ENCODE data around the gene SLC41A3. TPM values are rescaled to one million over a fixed set of nuclear protein-coding genes. Genes with fewer than 3 reads are reported as not detected.

SLC41A3 gene
- total RNA-seq, 1 experiment from 2014 or later: 35.5 TPM

DNA sequence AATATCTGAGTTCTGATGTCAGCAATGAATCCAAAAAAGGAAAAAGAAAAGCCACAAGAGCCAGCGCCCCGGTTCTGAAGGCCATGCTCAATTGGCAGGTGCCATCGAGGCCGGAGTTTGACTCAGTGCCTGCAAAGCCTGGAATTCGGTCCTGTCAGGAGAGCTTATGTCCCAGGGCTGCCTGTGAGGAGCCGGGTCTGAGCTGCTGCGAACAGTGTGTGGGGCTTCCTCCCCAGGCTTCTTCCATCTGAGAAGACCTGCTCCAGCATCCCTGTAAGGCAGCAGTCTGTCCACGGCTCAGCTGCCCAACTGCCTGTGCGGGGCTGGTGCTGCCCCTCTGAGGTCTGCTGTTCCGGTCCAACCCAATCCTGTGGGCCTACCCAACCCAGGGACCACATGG, 68.8 kb downstream of the SLC41A3 start:
- Histone ChIP-seq H2BK20ac (ENCODE audit: low read depth, low read length, poor library complexity, severe bottlenecking) (no peak overlapping the region), H3K14ac (ENCODE audit: insufficient read depth, low read length) (no peak overlapping the region), H3K9me3 (ENCODE audit: control insufficient read depth, low read depth, low read length) (no peaks in the 10 kb centered on the region), H4K8ac (replicated peaks; ENCODE audit: insufficient read length, low read depth, low read length) (no peak overlapping the region), H2AFZ (ENCODE audit: low read length) (no peak overlapping the region), H3K23me2 (ENCODE audit: insufficient read length, low read depth, low read length, poor library complexity, severe bottlenecking) (no peaks in the 10 kb centered on the region), H3K27ac (ENCODE audit: insufficient read length, low read depth, low read length) (no peak overlapping the region), H3K4me1 (ENCODE audit: insufficient read depth, low read length) (no peaks in the 10 kb centered on the region), H4K5ac (ENCODE audit: insufficient read length, low read depth, low read length) (no peak overlapping the region), H3K79me2 (ENCODE audit: insufficient read depth, low read length) (no peaks in the 10 kb centered on the region), H3K79me1 (ENCODE audit: insufficient read depth, low read depth, low read length, poor library complexity, severe bottlenecking) (no peaks in the 10 kb centered on the region), H2BK15ac (ENCODE audit: low read depth, low read length) (no peak overlapping the region), H4K20me1 (ENCODE audit: control insufficient read depth, insufficient read depth, insufficient read length) (no peaks in the 10 kb centered on the region), H2BK12ac (ENCODE audit: insufficient read length, low read depth, low read length) (no peak overlapping the region), H4K91ac (ENCODE audit: insufficient read length, low read depth, low read length) (no peak overlapping the region), H3K4me2 (ENCODE audit: insufficient read depth, insufficient read length, low read length) (no peak overlapping the region), H3K56ac (ENCODE audit: insufficient read length, low read depth, low read length) (no peak overlapping the region), H3K23ac (ENCODE audit: insufficient read length, low read depth, low read length) (no peak overlapping the region), H2BK120ac (ENCODE audit: low read depth, low read length, poor library complexity, severe bottlenecking) (no peak overlapping the region), H2AK5ac (ENCODE audit: insufficient read length, low read length) (no peak overlapping the region), H3K9ac (ENCODE audit: extremely low read depth, insufficient read length, low read length) (no peak overlapping the region), H3T11ph (ENCODE audit: low read length) (no peak overlapping the region), H3K18ac (ENCODE audit: insufficient read length, low read depth, low read length) (no peak overlapping the region), H3K27me3 (ENCODE audit: insufficient read depth, low read length) (no peaks in the 10 kb centered on the region), H3K4ac (ENCODE audit: low read depth, low read length) (no peak overlapping the region), H2BK5ac (ENCODE audit: insufficient read length, low read length) (no peak overlapping the region)
- Mint-ChIP-seq H3K27me3 (ENCODE audit: low read depth) (no peaks in the 10 kb centered on the region; the same call in 1 of the 2 replicates), H3K4me1 (peaks cover 16% of the 10 kb centered on the region in 2 experiments), H3K4me3 (no peak overlapping the region), H3K27ac (no peak overlapping the region), H3K36me3 (ENCODE audit: insufficient read depth in 1 of 3, low read depth in 3 of 3) (peaks cover 0 to 34% (median 32%) of the 10 kb centered on the region in 3 experiments; a peak in 6 of 7 replicates), H3K9me3 (peaks cover 0 to 5% of the 10 kb centered on the region in 2 experiments; a peak in 1 of 5 replicates)
- TF ChIP-seq, protein P1, sequence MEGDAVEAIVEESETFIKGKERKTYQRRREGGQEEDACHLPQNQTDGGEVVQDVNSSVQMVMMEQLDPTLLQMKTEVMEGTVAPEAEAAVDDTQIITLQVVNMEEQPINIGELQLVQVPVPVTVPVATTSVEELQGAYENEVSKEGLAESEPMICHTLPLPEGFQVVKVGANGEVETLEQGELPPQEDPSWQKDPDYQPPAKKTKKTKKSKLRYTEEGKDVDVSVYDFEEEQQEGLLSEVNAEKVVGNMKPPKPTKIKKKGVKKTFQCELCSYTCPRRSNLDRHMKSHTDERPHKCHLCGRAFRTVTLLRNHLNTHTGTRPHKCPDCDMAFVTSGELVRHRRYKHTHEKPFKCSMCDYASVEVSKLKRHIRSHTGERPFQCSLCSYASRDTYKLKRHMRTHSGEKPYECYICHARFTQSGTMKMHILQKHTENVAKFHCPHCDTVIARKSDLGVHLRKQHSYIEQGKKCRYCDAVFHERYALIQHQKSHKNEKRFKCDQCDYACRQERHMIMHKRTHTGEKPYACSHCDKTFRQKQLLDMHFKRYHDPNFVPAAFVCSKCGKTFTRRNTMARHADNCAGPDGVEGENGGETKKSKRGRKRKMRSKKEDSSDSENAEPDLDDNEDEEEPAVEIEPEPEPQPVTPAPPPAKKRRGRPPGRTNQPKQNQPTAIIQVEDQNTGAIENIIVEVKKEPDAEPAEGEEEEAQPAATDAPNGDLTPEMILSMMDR (conservative IDR thresholded peaks at IDR 0.05): no peak
- no CpG with 5 or more reads among the region's 10 CpGs for WGBS (ENCODE audit: extremely low coverage, insufficient read length, low lambda C conversion rate)
- peak; percentile 22 for DNase-seq
